ENCODE results near the gene FEN1. TPM values are rescaled to one million over a fixed set of nuclear protein-coding genes. Genes with fewer than 3 reads are reported as not detected.
A peak's percentile ranks its signal among the peaks of the same experiment; 100 is the strongest.

Gene FEN1
- total and polyA plus RNA-seq, 2 experiments from 2014 or later, result 15.4 to 21.0 TPM

DNA sequence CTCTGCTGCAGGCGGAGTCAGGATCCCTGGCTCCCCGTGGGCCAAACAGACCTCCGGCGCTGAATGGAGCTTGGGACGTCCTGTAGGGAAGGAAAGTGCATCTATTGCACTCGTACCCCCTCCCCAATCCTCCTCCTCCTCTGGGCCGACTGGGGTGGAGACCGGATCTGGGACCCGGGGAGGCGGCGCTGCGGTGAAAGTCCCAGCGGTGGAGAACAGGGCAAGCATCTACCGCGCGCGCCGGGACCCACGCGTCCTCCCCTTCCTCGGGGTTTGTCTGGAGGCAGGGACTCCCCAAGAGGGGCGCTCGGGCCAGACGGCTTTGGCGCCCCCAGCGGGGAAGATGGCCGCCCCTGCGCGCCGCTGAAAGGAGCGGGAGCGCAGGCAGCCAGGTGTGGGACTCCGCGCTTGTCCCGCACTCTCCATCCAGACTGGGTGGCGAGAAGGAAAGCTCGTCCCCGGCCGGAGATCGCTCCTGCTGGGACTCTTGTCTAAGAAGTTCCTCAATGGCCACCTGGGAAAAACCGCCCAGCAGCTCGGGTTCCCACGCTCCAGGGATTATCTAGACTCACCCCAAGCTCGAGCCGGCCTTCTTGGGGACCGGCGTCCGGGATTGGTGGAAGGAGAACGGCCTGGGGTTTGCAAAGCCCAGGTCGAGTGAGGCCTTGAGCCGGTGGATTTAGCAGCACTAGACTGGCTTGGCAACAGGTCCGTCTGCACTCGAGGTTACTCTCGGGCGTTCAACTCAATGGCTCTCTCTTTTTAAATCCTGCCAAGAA, 36.1 kb downstream of the FEN1 start:
- H3K9me2 ChIP-seq (replicated peaks; ENCODE audit: insufficient read depth), result no peaks in the 10 kb centered on the region
- peak; percentile 74 for DNase-seq (ENCODE audit: low spot score)
- peak overlapping the region; percentile 95 for H3K4me3 ChIP-seq
- H3K79me2 ChIP-seq, result peaks cover 55% of the 10 kb centered on the region
- peak overlapping the region; percentile 60 for H2AFZ ChIP-seq
- H3K9me3 ChIP-seq (ENCODE audit: low read depth), result no peaks in the 10 kb centered on the region
- peaks cover 34% of the 10 kb centered on the region for H4K20me1 ChIP-seq (ENCODE audit: insufficient read depth, poor library complexity, severe bottlenecking)
- no peaks in the 10 kb centered on the region for H3K27me3 ChIP-seq
- no peaks in the 10 kb centered on the region for H3K36me3 ChIP-seq (replicated peaks; ENCODE audit: insufficient read depth, low read depth)
- H3K4me2 ChIP-seq, result peak overlapping the region; percentile 93
- peak overlapping the region; percentile 98 for H3K27ac ChIP-seq
- WGBS (ENCODE audit: low lambda C conversion rate, missing lambda C conversion rate), result 1% methylated on average over 55 of the region's 55 CpGs
- H3K4me1 ChIP-seq (ENCODE audit: insufficient read depth), result peaks cover 26% of the 10 kb centered on the region
- TF ChIP-seq, protein P1, sequence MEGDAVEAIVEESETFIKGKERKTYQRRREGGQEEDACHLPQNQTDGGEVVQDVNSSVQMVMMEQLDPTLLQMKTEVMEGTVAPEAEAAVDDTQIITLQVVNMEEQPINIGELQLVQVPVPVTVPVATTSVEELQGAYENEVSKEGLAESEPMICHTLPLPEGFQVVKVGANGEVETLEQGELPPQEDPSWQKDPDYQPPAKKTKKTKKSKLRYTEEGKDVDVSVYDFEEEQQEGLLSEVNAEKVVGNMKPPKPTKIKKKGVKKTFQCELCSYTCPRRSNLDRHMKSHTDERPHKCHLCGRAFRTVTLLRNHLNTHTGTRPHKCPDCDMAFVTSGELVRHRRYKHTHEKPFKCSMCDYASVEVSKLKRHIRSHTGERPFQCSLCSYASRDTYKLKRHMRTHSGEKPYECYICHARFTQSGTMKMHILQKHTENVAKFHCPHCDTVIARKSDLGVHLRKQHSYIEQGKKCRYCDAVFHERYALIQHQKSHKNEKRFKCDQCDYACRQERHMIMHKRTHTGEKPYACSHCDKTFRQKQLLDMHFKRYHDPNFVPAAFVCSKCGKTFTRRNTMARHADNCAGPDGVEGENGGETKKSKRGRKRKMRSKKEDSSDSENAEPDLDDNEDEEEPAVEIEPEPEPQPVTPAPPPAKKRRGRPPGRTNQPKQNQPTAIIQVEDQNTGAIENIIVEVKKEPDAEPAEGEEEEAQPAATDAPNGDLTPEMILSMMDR (IDR thresholded peaks at IDR 0.05; ENCODE audit: poor library complexity), result peak; percentile 49
- no peak for TF ChIP-seq EZH2phosphoT487 (IDR thresholded peaks at IDR 0.05; ENCODE audit: low read depth, severe bottlenecking, unreplicated experiment)
- TF ChIP-seq EZH2 (IDR thresholded peaks at IDR 0.05; ENCODE audit: borderline replicate concordance), result no peak

DNA sequence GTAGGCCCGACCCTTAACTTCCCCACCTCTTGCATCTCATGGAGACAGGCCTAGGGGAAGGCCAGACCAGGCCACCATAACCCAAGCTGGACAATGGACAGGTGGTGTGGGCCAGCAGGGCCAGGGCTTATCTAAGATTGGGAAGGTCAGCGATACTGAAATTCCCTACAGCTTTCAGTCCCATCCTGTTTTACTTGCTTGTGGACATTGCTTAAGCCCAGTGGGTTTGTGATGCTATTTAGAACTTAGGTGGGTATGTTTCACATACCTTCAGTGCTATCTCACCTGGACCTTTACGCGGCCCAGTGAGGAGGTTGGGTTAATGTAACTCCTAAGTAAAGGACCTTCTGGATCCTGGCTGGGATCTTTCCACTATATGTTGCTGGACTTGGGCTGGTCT, 37.1 kb downstream of the FEN1 start:
- Histone ChIP-seq H3K27ac (peak overlapping the region; percentile 98), H3K4me2 (peak overlapping the region; percentile 93), H3K4me1 (ENCODE audit: insufficient read depth) (peaks cover 34% of the 10 kb centered on the region), H4K20me1 (ENCODE audit: insufficient read depth, poor library complexity, severe bottlenecking) (peaks cover 42% of the 10 kb centered on the region), H3K9me3 (ENCODE audit: low read depth) (no peaks in the 10 kb centered on the region), H2AFZ (no peak overlapping the region), H3K27me3 (no peaks in the 10 kb centered on the region), H3K4me3 (peak overlapping the region; percentile 95), H3K79me2 (peaks cover 64% of the 10 kb centered on the region), H3K36me3 (replicated peaks; ENCODE audit: insufficient read depth, low read depth) (no peaks in the 10 kb centered on the region), H3K9me2 (replicated peaks; ENCODE audit: insufficient read depth) (no peaks in the 10 kb centered on the region)
- no peak for DNase-seq (ENCODE audit: low spot score)
- WGBS (ENCODE audit: low lambda C conversion rate, missing lambda C conversion rate), result 67% methylated on average over 4 of the region's 4 CpGs
- TF ChIP-seq EZH2phosphoT487 (IDR thresholded peaks at IDR 0.05; ENCODE audit: low read depth, severe bottlenecking, unreplicated experiment) (no peak), EZH2 (IDR thresholded peaks at IDR 0.05; ENCODE audit: borderline replicate concordance) (no peak)
- TF ChIP-seq, protein P1 (IDR thresholded peaks at IDR 0.05; ENCODE audit: poor library complexity), result no peak

DNA sequence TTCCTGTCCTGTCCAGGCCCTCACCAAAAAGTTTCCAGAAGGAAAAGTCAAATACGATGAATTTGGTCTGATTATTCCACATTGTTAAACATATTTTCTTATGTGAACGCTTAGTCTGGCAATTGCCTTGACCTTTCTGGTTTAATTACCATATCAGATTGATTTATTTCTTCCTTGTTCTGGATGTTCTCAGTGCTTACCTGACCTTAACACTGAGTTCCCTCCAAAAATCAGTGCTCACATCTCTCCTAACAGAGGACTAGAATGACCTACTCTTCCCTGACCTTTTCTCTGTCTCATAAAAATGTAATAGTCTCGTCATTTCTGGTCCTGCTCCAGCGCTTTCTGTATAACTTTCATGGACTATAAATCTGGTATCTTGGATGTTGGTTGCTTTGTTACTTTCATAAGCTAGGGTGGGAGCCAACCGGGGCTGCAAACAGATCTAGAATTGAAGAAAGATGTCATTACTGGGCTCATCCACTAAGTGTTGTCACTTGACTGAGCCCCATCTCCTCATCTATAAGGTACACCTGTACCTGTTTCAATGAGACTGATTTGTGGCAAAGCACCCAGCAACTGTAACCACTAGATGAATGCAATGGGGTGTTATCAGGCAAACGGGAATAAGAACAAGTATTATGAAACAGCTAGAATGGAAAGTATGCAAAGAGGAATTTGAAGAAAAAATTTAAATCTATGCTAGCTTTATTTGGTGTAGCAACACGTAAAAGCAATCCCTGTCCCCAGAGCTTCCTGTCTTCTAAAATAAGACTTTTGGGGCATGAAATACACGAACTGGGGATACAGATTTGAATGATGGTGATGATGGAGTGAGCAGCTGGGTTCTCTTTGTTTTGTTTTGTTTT, 37.8 kb downstream of the FEN1 start:
- TF ChIP-seq EZH2 (IDR thresholded peaks at IDR 0.05; ENCODE audit: borderline replicate concordance) (no peak), EZH2phosphoT487 (IDR thresholded peaks at IDR 0.05; ENCODE audit: low read depth, severe bottlenecking, unreplicated experiment) (no peak)
- TF ChIP-seq, protein P1 (IDR thresholded peaks at IDR 0.05; ENCODE audit: poor library complexity), result no peak
- peaks cover 69% of the 10 kb centered on the region for H3K79me2 ChIP-seq
- H3K27ac ChIP-seq, result peak overlapping the region; percentile 98
- peaks cover 42% of the 10 kb centered on the region for H4K20me1 ChIP-seq (ENCODE audit: insufficient read depth, poor library complexity, severe bottlenecking)
- H3K27me3 ChIP-seq, result no peaks in the 10 kb centered on the region
- no peaks in the 10 kb centered on the region for H3K9me3 ChIP-seq (ENCODE audit: low read depth)
- H3K4me3 ChIP-seq, result peak overlapping the region; percentile 95
- no peak overlapping the region for H2AFZ ChIP-seq
- H3K36me3 ChIP-seq (replicated peaks; ENCODE audit: insufficient read depth, low read depth), result no peaks in the 10 kb centered on the region
- DNase-seq (ENCODE audit: low spot score), result no peak
- H3K9me2 ChIP-seq (replicated peaks; ENCODE audit: insufficient read depth), result no peaks in the 10 kb centered on the region
- H3K4me1 ChIP-seq (ENCODE audit: insufficient read depth), result peaks cover 39% of the 10 kb centered on the region
- peak overlapping the region; percentile 93 for H3K4me2 ChIP-seq
- WGBS (ENCODE audit: low lambda C conversion rate, missing lambda C conversion rate), result 44% methylated on average over 8 of the region's 8 CpGs
